ENCODE data around the gene ARMH4. TPM values are rescaled to one million over a fixed set of nuclear protein-coding genes. Genes with fewer than 3 reads are reported as not detected.

Gene ARMH4
- total RNA-seq, 1 donor = 3.0 TPM

- DNase-seq (ENCODE audit: low read depth) = no peak
- TF ChIP-seq CTCF (IDR thresholded peaks at IDR 0.05; ENCODE audit: insufficient read depth, low read depth, low read length) = no peak
- H3K4me3 ChIP-seq (ENCODE audit: low read depth, low read length) = no peak overlapping the region
These were observed 181.8 kb downstream of the ARMH4 start for GRCh38 chr14:57970175-57970574.

GRCh38 chr14:57963071-57963470 lies 188.9 kb downstream of the ARMH4 start:
- no peak for DNase-seq (ENCODE audit: low read depth)
- no peak overlapping the region for H3K4me3 ChIP-seq (ENCODE audit: low read depth, low read length)
- no peak for TF ChIP-seq CTCF (IDR thresholded peaks at IDR 0.05; ENCODE audit: insufficient read depth, low read depth, low read length)

GRCh38 chr14:57962325-57963035 lies 189.5 kb downstream of the ARMH4 start:
- TF ChIP-seq CTCF (IDR thresholded peaks at IDR 0.05; ENCODE audit: insufficient read depth, low read depth, low read length) = no peak
- no peak overlapping the region for H3K4me3 ChIP-seq (ENCODE audit: low read depth, low read length)
- no peak for DNase-seq (ENCODE audit: low read depth)

- DNase-seq (ENCODE audit: low read depth) = no peak
- TF ChIP-seq CTCF (IDR thresholded peaks at IDR 0.05; ENCODE audit: insufficient read depth, low read depth, low read length) = no peak
- H3K4me3 ChIP-seq (ENCODE audit: low read depth, low read length) = no peak overlapping the region
These were observed 190.3 kb downstream of the ARMH4 start for GRCh38 chr14:57961786-57962060.

GRCh38 chr14:57960946-57961785 lies 190.8 kb downstream of the ARMH4 start:
- no peak for TF ChIP-seq CTCF (IDR thresholded peaks at IDR 0.05; ENCODE audit: insufficient read depth, low read depth, low read length)
- no peak overlapping the region for H3K4me3 ChIP-seq (ENCODE audit: low read depth, low read length)
- DNase-seq (ENCODE audit: low read depth) = no peak

- DNase-seq (ENCODE audit: low read depth) = no peak
- no peak overlapping the region for H3K4me3 ChIP-seq (ENCODE audit: low read depth, low read length)
- TF ChIP-seq CTCF (IDR thresholded peaks at IDR 0.05; ENCODE audit: insufficient read depth, low read depth, low read length) = no peak
These were observed 194.6 kb downstream of the ARMH4 start for GRCh38 chr14:57957441-57957840.

Small RNA genes within 50 kb of the gene (small RNA-seq; reads per million reads assigned to genes)
- gene RN7SL598P = not detected

Other genes with a start within 250 kb of the ARMH4 start
- 57.0 and 57.3 TPM in 2 replicates for gene ACTR10, start 47.9 kb upstream of the ARMH4 start, total RNA-seq
- 123 and 159 TPM in 2 replicates for gene PSMA3, start 92.6 kb upstream of the ARMH4 start, total RNA-seq
- gene ARID4A, start 146.3 kb upstream of the ARMH4 start, total RNA-seq = 10.8 and 11.9 TPM in 2 replicates
- gene TOMM20L, start 243.7 kb upstream of the ARMH4 start, total RNA-seq = not detected in 2 replicates